Thyroid gland (tissue), 4 donors: ENCODE measurements around the gene GPRC5D. TPM values are rescaled to one million over a fixed set of nuclear protein-coding genes. Genes with fewer than 3 reads are reported as not detected.

Experiments used
- DNase-seq, 2 donors: peaks; one replicate each; pipeline ENCODE4 v3.0.0-alpha.2; 2019
- H3K27ac ChIP-seq, 3 donors: fragments of 200-600 bp; sonication (generic); 1 replicate in 2 of 3; 2 replicates in 1 of 3; pipeline ENCODE4 v1.5.1; 2016 to 2019; ENCODE audit warnings: mild to moderate bottlenecking in 1 of 3, moderate library complexity in 1 of 3
- H3K27me3 ChIP-seq: fragments of 200-600 bp; sonication (generic); one replicate; pipeline ENCODE4 v1.5.1; 2019
- H3K36me3 ChIP-seq, 2 donors: fragments of 200-600 bp; sonication (generic); one replicate each; pipeline ENCODE4 v1.5.1; 2016 to 2019
- H3K4me1 ChIP-seq, 2 donors: fragments of 200-600 bp; sonication (generic); one replicate each; pipeline ENCODE4 v1.5.1; 2017 to 2019
- H3K4me3 ChIP-seq, 3 donors: fragments of 200-600 bp; sonication (generic); replicated peaks in 1 of 3; 1 replicate in 2 of 3; 2 replicates in 1 of 3; pipeline ENCODE4 v1.5.1; 2016; ENCODE audit warnings: mild to moderate bottlenecking in 1 of 3
- H3K9me3 ChIP-seq: fragments of 200-600 bp; sonication (generic); one replicate; pipeline ENCODE4 v1.5.1; 2017
- POLR2A ChIP-seq, 2 donors: fragments of 450-650 bp; IDR thresholded peaks; one replicate each; pipeline ENCODE4 v1.6.1; 2017; ENCODE audit warnings: antibody characterized with exemption in 2 of 2, mild to moderate bottlenecking in 2 of 2, moderate library complexity in 1 of 2
- WGBS, 2 donors: methylation state at CpG; one replicate each; pipeline ENCODE4 v1.1.5; 2017; 5-methylcytosine and 5-hydroxymethylcytosine counted together
- intact Hi-C: fragments of 100-400 bp; cut with DNase I; formaldehyde crosslinking; loops from one replicate; pipeline ENCODE4 v1.15.1; 2023
- total RNA-seq, 4 donors: library from RNA; depleted of rRNA; stranded (reverse); fragments of >200 nt; gene quantifications; one replicate each; pipeline ENCODE4 v1.2.3, GENCODE V29; 2016
- TF ChIP-seq, protein P1 (sequence below), 6 experiments: fragments of 200-600 bp in 3 of 6; fragments of 450-650 bp in 3 of 6; sonication (generic) in 3 of 6; IDR thresholded peaks; one replicate each; pipeline ENCODE4 v1.5.1; 2016 to 2019; ENCODE audit warnings: antibody characterized with exemption in 6 of 6, mild to moderate bottlenecking in 2 of 6, inconsistent platforms in 1 of 6, moderate library complexity in 1 of 6

Gene GPRC5D
- total RNA-seq, 4 donors from 2014 or later: not detected

DNA sequence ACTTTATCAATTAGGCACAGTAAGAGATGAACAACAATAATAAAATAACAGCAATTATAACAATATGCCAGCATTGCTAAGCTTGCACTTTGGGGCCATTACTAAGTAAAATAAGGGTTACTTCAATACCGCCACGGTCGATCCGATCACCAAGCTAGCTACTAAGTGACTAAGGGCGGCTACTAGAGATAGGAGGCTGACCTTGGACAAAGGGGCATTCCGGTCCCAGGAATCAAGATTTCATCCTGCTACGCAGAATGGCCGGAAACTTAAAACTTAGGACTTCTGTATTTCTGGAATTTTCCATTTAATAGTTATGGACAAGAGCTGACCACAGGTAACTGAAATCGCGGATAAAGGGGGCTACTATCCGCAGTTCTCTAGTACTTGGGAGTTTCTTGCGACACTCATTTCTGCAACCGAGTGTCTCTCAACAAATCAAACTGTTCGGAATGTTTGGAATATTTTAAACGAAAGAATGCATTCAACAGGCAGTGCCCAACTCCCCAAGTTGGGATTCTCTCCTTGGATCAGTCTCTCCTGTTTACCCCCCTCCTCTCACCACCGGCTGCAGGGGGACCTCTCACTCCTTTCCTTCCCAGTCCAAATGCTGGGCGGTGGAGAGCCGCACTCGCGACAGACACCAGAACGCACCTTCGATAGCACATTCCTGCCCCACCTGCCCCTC lies 47.4 kb upstream of the GPRC5D start:
- no peak for TF ChIP-seq POLR2A (IDR thresholded peaks at IDR 0.05)
- TF ChIP-seq, protein P1, sequence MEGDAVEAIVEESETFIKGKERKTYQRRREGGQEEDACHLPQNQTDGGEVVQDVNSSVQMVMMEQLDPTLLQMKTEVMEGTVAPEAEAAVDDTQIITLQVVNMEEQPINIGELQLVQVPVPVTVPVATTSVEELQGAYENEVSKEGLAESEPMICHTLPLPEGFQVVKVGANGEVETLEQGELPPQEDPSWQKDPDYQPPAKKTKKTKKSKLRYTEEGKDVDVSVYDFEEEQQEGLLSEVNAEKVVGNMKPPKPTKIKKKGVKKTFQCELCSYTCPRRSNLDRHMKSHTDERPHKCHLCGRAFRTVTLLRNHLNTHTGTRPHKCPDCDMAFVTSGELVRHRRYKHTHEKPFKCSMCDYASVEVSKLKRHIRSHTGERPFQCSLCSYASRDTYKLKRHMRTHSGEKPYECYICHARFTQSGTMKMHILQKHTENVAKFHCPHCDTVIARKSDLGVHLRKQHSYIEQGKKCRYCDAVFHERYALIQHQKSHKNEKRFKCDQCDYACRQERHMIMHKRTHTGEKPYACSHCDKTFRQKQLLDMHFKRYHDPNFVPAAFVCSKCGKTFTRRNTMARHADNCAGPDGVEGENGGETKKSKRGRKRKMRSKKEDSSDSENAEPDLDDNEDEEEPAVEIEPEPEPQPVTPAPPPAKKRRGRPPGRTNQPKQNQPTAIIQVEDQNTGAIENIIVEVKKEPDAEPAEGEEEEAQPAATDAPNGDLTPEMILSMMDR (IDR thresholded peaks at IDR 0.05): no peak
- Histone ChIP-seq H3K36me3 (no peaks in the 10 kb centered on the region), H3K27ac (peak overlapping the region; percentile 73 to 86 (median 84)), H3K27me3 (no peaks in the 10 kb centered on the region), H3K4me3 (peak overlapping the region; percentile 64 to 93 (median 92)), H3K9me3 (no peaks in the 10 kb centered on the region), H3K4me1 (peaks cover 47 to 53% of the 10 kb centered on the region in 2 donors)
- WGBS, 2 donors: 5 to 11% methylated on average over 22 of the region's 22 CpGs
- intact Hi-C loops: no loop called here
- peak; percentile 15 to 55 for DNase-seq

DNA sequence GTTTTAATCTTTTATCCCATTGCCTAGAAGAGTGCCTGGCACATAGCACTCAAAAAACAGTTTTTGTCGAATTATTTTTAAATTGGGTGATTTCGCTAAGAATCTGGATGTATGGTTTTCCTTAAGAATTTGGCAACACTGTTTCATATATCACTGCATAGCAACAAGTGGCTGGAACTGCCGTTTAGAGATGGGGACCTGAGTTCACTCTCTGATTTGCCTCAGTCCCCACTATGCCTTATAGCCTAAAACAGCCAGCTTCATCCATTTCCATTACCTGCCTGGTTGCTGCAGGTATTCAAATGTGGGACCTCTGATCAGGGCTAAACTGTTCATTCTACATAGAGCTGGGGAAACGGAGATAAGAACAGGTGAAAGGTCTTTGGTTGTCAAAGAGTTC lies 46.3 kb upstream of the GPRC5D start:
- no peaks in the 10 kb centered on the region for H3K36me3 ChIP-seq
- no peak for DNase-seq
- 89 to 93% methylated on average over 4 of the region's 4 CpGs for WGBS, 2 donors
- no peak overlapping the region for H3K4me3 ChIP-seq
- no peaks in the 10 kb centered on the region for H3K27me3 ChIP-seq
- H3K9me3 ChIP-seq: no peaks in the 10 kb centered on the region
- H3K27ac ChIP-seq: peak overlapping the region; percentile 73 to 86 (median 84)
- intact Hi-C loops: no loop called here
- H3K4me1 ChIP-seq: peaks cover 53 to 59% of the 10 kb centered on the region in 2 donors
- no peak for TF ChIP-seq POLR2A (IDR thresholded peaks at IDR 0.05)
- TF ChIP-seq, protein P1 (IDR thresholded peaks at IDR 0.05): no peak

DNA sequence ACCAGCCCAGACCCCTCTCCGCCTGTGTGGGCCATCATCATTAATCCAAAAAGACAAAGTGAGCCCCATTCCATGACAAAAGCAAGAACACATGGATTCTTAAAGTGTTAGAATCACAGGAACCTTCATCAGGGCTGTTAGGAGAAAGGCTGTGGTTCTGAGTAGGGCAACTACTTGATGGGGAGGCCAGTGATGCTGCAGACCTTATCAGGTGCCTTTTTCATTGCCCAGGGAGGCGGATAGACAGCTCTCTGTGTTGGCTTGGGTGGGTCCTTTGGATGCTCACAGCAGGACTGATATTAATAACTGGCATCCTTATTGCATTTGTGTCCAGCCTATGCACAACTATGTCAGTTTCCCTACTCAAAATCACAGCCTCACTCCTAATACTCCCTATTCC lies 45.8 kb upstream of the GPRC5D start:
- no peaks in the 10 kb centered on the region for H3K9me3 ChIP-seq
- H3K4me3 ChIP-seq: no peak overlapping the region
- H3K27ac ChIP-seq: peak overlapping the region in 2 of 3 donors; percentile 25 to 86
- no peak for DNase-seq
- peaks cover 51 to 63% of the 10 kb centered on the region in 2 donors for H3K4me1 ChIP-seq
- no peaks in the 10 kb centered on the region for H3K27me3 ChIP-seq
- no peaks in the 10 kb centered on the region for H3K36me3 ChIP-seq
- 35 to 53% methylated on average over 2 of the region's 2 CpGs for WGBS, 2 donors
- intact Hi-C loops: no loop called here
- no peak for TF ChIP-seq POLR2A (IDR thresholded peaks at IDR 0.05)
- TF ChIP-seq, protein P1 (IDR thresholded peaks at IDR 0.05): no peak

- Histone ChIP-seq H3K4me1 (peaks cover 47 to 64% of the 10 kb centered on the region in 2 donors), H3K36me3 (no peaks in the 10 kb centered on the region), H3K27me3 (no peaks in the 10 kb centered on the region), H3K27ac (peak overlapping the region in 2 of 3 donors; percentile 25 to 86), H3K4me3 (no peak overlapping the region), H3K9me3 (no peaks in the 10 kb centered on the region)
- DNase-seq: no peak
- TF ChIP-seq, protein P1 (IDR thresholded peaks at IDR 0.05): no peak
- intact Hi-C loops: no loop called here
- whole genome bisulfite sequencing, 2 donors: 56 to 59% methylated on average over 3 of the region's 3 CpGs
Observed at GRCh38 chr12:12997156-12997555, 45.2 kb upstream of the GPRC5D start.

- Histone ChIP-seq H3K4me3 (no peak overlapping the region), H3K27ac (peak overlapping the region in 2 of 3 donors; percentile 25 to 83), H3K36me3 (no peaks in the 10 kb centered on the region), H3K27me3 (no peaks in the 10 kb centered on the region), H3K4me1 (peaks cover 49 to 66% of the 10 kb centered on the region in 2 donors), H3K9me3 (no peaks in the 10 kb centered on the region)
- TF ChIP-seq, protein P1 (IDR thresholded peaks at IDR 0.05): no peak
- no peak for DNase-seq
- intact Hi-C loops: no loop called here
- 64 to 75% methylated on average over 2 to 3 of the region's 3 CpGs for WGBS, 2 donors
Observed at GRCh38 chr12:12996209-12996608, 44.2 kb upstream of the GPRC5D start.
